Liver (tissue), 9 donors: ENCODE results near the gene ZNF532. TPM values are rescaled to one million over a fixed set of nuclear protein-coding genes. Genes with fewer than 3 reads are reported as not detected.

Source experiments
- DNase-seq: peaks from one replicate; pipeline ENCODE4 v3.0.0-alpha.2; 2017; ENCODE audit warnings: low spot score
- H3K27ac ChIP-seq, 2 donors: one replicate each; pipeline ENCODE4 v1.7.0; 2013; ENCODE audit warnings: inconsistent platforms in 2 of 2, low read length in 2 of 2, control low read depth in 1 of 2, low read depth in 1 of 2, mild to moderate bottlenecking in 1 of 2
- H3K27me3 ChIP-seq, 4 donors: one replicate each; pipeline versions ENCODE4 v1.6.1 to v1.7.0; 2013; ENCODE audit warnings: low read length in 3 of 4, inconsistent platforms in 1 of 4, mild to moderate bottlenecking in 1 of 4, moderate library complexity in 1 of 4; ENCODE audit not compliant: control insufficient read depth in 4 of 4, insufficient read depth in 4 of 4
- H3K36me3 ChIP-seq, 4 donors: one replicate each; pipeline versions ENCODE4 v1.6.1 to v1.7.0; 2013; ENCODE audit warnings: low read length in 3 of 4, mild to moderate bottlenecking in 3 of 4, low read depth in 1 of 4, moderate library complexity in 1 of 4; ENCODE audit not compliant: control insufficient read depth in 4 of 4, insufficient read depth in 3 of 4
- H3K4me1 ChIP-seq, 4 donors: one replicate each; pipeline versions ENCODE4 v1.6.1 to v1.7.0; 2013; ENCODE audit warnings: low read length in 3 of 4, mild to moderate bottlenecking in 3 of 4, moderate library complexity in 1 of 4; ENCODE audit not compliant: control insufficient read depth in 4 of 4, insufficient read depth in 4 of 4
- H3K4me3 ChIP-seq, 3 donors: one replicate each; pipeline versions ENCODE4 v1.6.1 to v1.7.0; 2013; ENCODE audit warnings: low read length in 3 of 3, control low read depth in 1 of 3, low read depth in 1 of 3, mild to moderate bottlenecking in 1 of 3
- H3K9ac ChIP-seq, 2 donors: one replicate each; pipeline ENCODE4 v1.7.0; 2013; ENCODE audit warnings: low read length in 2 of 2, mild to moderate bottlenecking in 2 of 2, moderate library complexity in 2 of 2, control low read depth in 1 of 2, low read depth in 1 of 2
- H3K9me3 ChIP-seq, 4 donors: one replicate each; pipeline versions ENCODE4 v1.6.1 to v1.7.0; 2013; ENCODE audit warnings: low read length in 3 of 4; ENCODE audit not compliant: control insufficient read depth in 4 of 4
- EGR1 ChIP-seq, 2 donors: IDR thresholded peaks; 2 replicates each; pipeline ENCODE4 v1.6.1; 2016 to 2018; ENCODE audit warnings: antibody characterized with exemption in 2 of 2, low read depth in 2 of 2
- FOXA1 ChIP-seq: IDR thresholded peaks from 2 replicates; pipeline ENCODE4 v1.6.1; 2016; ENCODE audit warnings: antibody characterized with exemption
- FOXA2 ChIP-seq: IDR thresholded peaks from 2 replicates; pipeline ENCODE4 v1.6.1; 2016; ENCODE audit warnings: antibody characterized with exemption
- GABPA ChIP-seq, 2 donors: IDR thresholded peaks in 1 of 2; conservative IDR thresholded peaks in 1 of 2; 2 replicates each; pipeline ENCODE4 v1.6.1; 2016; ENCODE audit warnings: antibody characterized with exemption in 2 of 2, mild to moderate bottlenecking in 1 of 2, moderate library complexity in 1 of 2
- HNF4A ChIP-seq, 2 donors: conservative IDR thresholded peaks; 2 replicates each; pipeline ENCODE4 v1.6.1; 2016; ENCODE audit warnings: antibody characterized with exemption in 2 of 2, mild to moderate bottlenecking in 2 of 2
- HNF4G ChIP-seq: IDR thresholded peaks from 2 replicates; pipeline ENCODE4 v1.6.1; 2016; ENCODE audit warnings: antibody characterized with exemption
- JUND ChIP-seq, 2 donors: IDR thresholded peaks; 2 replicates each; pipeline ENCODE4 v1.6.1; 2016; ENCODE audit warnings: antibody characterized with exemption in 2 of 2
- NR2F2 ChIP-seq: IDR thresholded peaks from 2 replicates; pipeline ENCODE4 v1.6.1; 2016; ENCODE audit warnings: antibody characterized with exemption
- RXRA ChIP-seq, 2 donors: IDR thresholded peaks; 2 replicates each; pipeline ENCODE4 v1.6.1; 2017 to 2018; ENCODE audit warnings: antibody characterized with exemption in 2 of 2, mild to moderate bottlenecking in 1 of 2
- SP1 ChIP-seq: IDR thresholded peaks from 2 replicates; pipeline ENCODE4 v1.6.1; 2018; ENCODE audit warnings: antibody characterized with exemption, mild to moderate bottlenecking
- TAF1 ChIP-seq: conservative IDR thresholded peaks from 2 replicates; pipeline ENCODE4 v1.6.1; 2016; ENCODE audit warnings: antibody characterized with exemption, mild to moderate bottlenecking
- YY1 ChIP-seq: IDR thresholded peaks from 2 replicates; pipeline ENCODE4 v1.6.1; 2016; ENCODE audit warnings: antibody characterized with exemption, mild to moderate bottlenecking
- WGBS: extraction: QIAGEN DNeasy Blood & Tissue Kit; methylation state at CpG from one replicate; pipeline ENCODE4 v1.1.7; 2013; 5-methylcytosine and 5-hydroxymethylcytosine counted together
- polyA plus RNA-seq, 2 donors: library from polyadenylated mRNA; stranded (reverse) in 1 of 2; unstranded in 1 of 2; fragments of 200-250 nt in 1 of 2; fragments of >200 nt in 1 of 2; fragmentation: Nextera tagmentation in 1 of 2; extraction: Ambion mirVana in 1 of 2; gene quantifications; one replicate each; pipeline versions ENCODE4 v1.2.1 to v1.2.3, GENCODE V29; 2013 to 2015
- total RNA-seq, 2 donors: library from RNA; depleted of rRNA; stranded (reverse); fragments of >200 nt; gene quantifications; one replicate each; pipeline ENCODE4 v1.2.3, GENCODE V29; 2014
- TF ChIP-seq, protein P1 (sequence below): IDR thresholded peaks from 2 replicates; pipeline ENCODE4 v1.6.1; 2016; ENCODE audit warnings: antibody characterized with exemption
- TF ChIP-seq, protein P2 (sequence below): fragments of 150-350 bp; IDR thresholded peaks from 2 replicates; pipeline ENCODE4 v1.5.1; 2017; ENCODE audit warnings: improper control_type of control experiment, low read depth, low read length; ENCODE audit not compliant: missing input control
- TF ChIP-seq, protein P3 (sequence below): IDR thresholded peaks from 2 replicates; pipeline ENCODE4 v1.6.1; 2016; ENCODE audit warnings: antibody characterized with exemption
- TF ChIP-seq, protein P4 (sequence below): IDR thresholded peaks from 2 replicates; pipeline ENCODE4 v1.6.1; 2016; ENCODE audit warnings: antibody characterized with exemption
- TF ChIP-seq, protein P5 (sequence below): IDR thresholded peaks from 2 replicates; pipeline ENCODE4 v1.6.1; 2016; ENCODE audit warnings: antibody characterized with exemption, mild to moderate bottlenecking
- donor health status: healthy.
- donor health status: healthy.
- donor health status: healthy.
- donor health status: healthy.
- donor health status: healthy.

ZNF532 gene
- total and polyA plus RNA-seq, 4 donors: 0.68 to 5.6 (median 2.5) TPM

DNA sequence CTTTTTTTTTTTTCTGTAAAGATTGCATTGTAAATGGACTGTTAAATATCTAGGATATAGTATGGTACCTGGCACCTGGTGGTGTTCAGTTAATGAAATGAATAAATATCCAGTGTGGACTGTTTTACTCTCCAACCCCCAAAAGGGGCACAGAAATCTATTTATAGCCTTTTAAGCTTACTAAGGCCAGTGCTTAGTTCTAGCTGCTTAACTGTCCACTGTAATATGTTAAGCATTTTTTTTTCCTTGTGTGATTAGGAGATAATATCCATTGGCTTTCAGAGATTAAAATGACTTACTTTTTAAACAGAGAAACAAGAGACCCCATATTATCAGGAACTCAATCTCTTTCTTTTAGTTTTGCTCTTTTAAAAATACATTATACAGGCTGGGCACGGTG, 84.4 kb downstream of the ZNF532 start:
- 97% methylated on average over 1 of the region's 1 CpG for WGBS
- no peak for DNase-seq
- no peak overlapping the region for H3K27ac ChIP-seq
- H3K4me3 ChIP-seq: no peak overlapping the region
- H3K9me3 ChIP-seq: no peaks in the 10 kb centered on the region
- no peak overlapping the region for H3K9ac ChIP-seq
- peaks cover 0 to 12% (median 9%) of the 10 kb centered on the region in 4 donors for H3K4me1 ChIP-seq
- TF ChIP-seq EGR1 (IDR thresholded peaks at IDR 0.05; ENCODE audit: low read depth in 2 of 2): no peak
- no peak for TF ChIP-seq SP1
- TF ChIP-seq, protein P1, sequence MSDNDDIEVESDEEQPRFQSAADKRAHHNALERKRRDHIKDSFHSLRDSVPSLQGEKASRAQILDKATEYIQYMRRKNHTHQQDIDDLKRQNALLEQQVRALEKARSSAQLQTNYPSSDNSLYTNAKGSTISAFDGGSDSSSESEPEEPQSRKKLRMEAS: no peak
- no peak for TF ChIP-seq NR2F2
- TF ChIP-seq FOXA1: no peak
- TF ChIP-seq, protein P2, sequence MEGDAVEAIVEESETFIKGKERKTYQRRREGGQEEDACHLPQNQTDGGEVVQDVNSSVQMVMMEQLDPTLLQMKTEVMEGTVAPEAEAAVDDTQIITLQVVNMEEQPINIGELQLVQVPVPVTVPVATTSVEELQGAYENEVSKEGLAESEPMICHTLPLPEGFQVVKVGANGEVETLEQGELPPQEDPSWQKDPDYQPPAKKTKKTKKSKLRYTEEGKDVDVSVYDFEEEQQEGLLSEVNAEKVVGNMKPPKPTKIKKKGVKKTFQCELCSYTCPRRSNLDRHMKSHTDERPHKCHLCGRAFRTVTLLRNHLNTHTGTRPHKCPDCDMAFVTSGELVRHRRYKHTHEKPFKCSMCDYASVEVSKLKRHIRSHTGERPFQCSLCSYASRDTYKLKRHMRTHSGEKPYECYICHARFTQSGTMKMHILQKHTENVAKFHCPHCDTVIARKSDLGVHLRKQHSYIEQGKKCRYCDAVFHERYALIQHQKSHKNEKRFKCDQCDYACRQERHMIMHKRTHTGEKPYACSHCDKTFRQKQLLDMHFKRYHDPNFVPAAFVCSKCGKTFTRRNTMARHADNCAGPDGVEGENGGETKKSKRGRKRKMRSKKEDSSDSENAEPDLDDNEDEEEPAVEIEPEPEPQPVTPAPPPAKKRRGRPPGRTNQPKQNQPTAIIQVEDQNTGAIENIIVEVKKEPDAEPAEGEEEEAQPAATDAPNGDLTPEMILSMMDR: no peak
- TF ChIP-seq, protein P3, sequence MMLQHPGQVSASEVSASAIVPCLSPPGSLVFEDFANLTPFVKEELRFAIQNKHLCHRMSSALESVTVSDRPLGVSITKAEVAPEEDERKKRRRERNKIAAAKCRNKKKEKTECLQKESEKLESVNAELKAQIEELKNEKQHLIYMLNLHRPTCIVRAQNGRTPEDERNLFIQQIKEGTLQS: no peak
- TF ChIP-seq YY1: no peak
- TF ChIP-seq, protein P4, sequence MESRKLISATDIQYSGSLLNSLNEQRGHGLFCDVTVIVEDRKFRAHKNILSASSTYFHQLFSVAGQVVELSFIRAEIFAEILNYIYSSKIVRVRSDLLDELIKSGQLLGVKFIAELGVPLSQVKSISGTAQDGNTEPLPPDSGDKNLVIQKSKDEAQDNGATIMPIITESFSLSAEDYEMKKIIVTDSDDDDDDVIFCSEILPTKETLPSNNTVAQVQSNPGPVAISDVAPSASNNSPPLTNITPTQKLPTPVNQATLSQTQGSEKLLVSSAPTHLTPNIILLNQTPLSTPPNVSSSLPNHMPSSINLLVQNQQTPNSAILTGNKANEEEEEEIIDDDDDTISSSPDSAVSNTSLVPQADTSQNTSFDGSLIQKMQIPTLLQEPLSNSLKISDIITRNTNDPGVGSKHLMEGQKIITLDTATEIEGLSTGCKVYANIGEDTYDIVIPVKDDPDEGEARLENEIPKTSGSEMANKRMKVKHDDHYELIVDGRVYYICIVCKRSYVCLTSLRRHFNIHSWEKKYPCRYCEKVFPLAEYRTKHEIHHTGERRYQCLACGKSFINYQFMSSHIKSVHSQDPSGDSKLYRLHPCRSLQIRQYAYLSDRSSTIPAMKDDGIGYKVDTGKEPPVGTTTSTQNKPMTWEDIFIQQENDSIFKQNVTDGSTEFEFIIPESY: no peak
- TF ChIP-seq JUND (IDR thresholded peaks at IDR 0.05): no peak
- TF ChIP-seq, protein P5, sequence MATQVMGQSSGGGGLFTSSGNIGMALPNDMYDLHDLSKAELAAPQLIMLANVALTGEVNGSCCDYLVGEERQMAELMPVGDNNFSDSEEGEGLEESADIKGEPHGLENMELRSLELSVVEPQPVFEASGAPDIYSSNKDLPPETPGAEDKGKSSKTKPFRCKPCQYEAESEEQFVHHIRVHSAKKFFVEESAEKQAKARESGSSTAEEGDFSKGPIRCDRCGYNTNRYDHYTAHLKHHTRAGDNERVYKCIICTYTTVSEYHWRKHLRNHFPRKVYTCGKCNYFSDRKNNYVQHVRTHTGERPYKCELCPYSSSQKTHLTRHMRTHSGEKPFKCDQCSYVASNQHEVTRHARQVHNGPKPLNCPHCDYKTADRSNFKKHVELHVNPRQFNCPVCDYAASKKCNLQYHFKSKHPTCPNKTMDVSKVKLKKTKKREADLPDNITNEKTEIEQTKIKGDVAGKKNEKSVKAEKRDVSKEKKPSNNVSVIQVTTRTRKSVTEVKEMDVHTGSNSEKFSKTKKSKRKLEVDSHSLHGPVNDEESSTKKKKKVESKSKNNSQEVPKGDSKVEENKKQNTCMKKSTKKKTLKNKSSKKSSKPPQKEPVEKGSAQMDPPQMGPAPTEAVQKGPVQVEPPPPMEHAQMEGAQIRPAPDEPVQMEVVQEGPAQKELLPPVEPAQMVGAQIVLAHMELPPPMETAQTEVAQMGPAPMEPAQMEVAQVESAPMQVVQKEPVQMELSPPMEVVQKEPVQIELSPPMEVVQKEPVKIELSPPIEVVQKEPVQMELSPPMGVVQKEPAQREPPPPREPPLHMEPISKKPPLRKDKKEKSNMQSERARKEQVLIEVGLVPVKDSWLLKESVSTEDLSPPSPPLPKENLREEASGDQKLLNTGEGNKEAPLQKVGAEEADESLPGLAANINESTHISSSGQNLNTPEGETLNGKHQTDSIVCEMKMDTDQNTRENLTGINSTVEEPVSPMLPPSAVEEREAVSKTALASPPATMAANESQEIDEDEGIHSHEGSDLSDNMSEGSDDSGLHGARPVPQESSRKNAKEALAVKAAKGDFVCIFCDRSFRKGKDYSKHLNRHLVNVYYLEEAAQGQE: no peak
- no peak for TF ChIP-seq HNF4G
- TF ChIP-seq RXRA (IDR thresholded peaks at IDR 0.05): no peak
- TF ChIP-seq TAF1: no peak
- no peak for TF ChIP-seq HNF4A (conservative IDR thresholded peaks at IDR 0.05)
- H3K27me3 ChIP-seq: no peaks in the 10 kb centered on the region
- no peaks in the 10 kb centered on the region for H3K36me3 ChIP-seq

DNA sequence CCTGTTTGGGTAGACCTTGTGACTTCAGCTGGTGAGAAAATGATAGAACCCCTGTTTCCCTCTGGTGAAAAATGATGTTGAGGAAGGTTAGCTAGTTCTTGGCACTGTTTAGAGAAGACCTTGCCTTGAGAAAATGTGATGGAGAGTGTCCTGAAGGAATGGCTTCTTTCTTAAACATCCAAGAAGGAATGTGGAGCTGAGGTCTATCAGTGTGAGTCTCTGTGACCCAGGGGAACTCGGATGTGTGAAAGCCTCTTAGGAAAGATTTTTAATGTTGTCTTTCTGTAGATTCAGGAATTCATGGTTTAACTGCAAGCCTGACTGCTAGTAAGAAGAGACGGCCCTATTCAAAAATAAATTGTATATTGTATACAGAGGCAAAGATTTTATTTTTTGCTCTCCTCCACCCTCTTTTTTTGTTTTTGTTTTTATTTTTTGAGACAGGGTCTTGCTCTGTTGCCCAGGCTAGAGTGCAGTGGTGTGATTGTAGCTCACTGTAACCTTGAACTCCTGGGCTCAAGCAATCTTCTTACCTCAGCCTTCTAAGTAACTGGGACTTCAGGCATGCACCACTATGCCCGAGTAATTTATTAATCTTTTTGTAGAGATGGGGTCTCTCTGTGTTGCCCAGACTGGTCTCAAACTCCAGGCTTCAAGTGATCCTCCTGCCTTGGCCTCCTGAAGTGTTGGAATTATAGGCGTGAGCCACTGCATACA, 87.5 kb downstream of the ZNF532 start:
- Histone ChIP-seq H3K4me1 (peaks cover 0 to 16% (median 9%) of the 10 kb centered on the region in 4 donors), H3K9ac (no peak overlapping the region), H3K27me3 (no peaks in the 10 kb centered on the region), H3K36me3 (peaks cover 0 to 3% (median 0%) of the 10 kb centered on the region in 4 donors), H3K4me3 (no peak overlapping the region), H3K9me3 (no peaks in the 10 kb centered on the region), H3K27ac (no peak overlapping the region)
- TF ChIP-seq, protein P4: no peak
- TF ChIP-seq FOXA1 (no peak), NR2F2 (no peak), RXRA (IDR thresholded peaks at IDR 0.05) (no peak), EGR1 (IDR thresholded peaks at IDR 0.05; ENCODE audit: low read depth in 2 of 2) (no peak), HNF4G (no peak), FOXA2 (no peak), HNF4A (conservative IDR thresholded peaks at IDR 0.05) (no peak), GABPA (IDR thresholded peaks at IDR 0.05 in 1 of 2, conservative IDR thresholded peaks at IDR 0.05 in 1 of 2) (no peak)
- TF ChIP-seq, protein P1: no peak
- TF ChIP-seq, protein P2: no peak
- 93% methylated on average over 4 of the region's 4 CpGs for WGBS
- DNase-seq: no peak
